CD4-positive, CD25-positive, alpha-beta regulatory T cell (primary cell): Measurements from ENCODE around the gene FAU. TPM values are rescaled to one million over a fixed set of nuclear protein-coding genes. Genes with fewer than 3 reads are reported as not detected.

Experiments used
- ATAC-seq, 2 donors: fragments of 150-1000 bp; cut with Tn5 transposase; one replicate each; pipeline ENCODE4 v1.10.0; 2021; ENCODE audit warnings: low read depth in 2 of 2, moderate number of reproducible peaks in 2 of 2, moderate library complexity in 1 of 2
- DNase-seq, 3 donors: peaks; one replicate each; pipeline versions ENCODE4 v3.0.0 to v3.0.0-alpha.2; 2012 to 2022; ENCODE audit warnings: mixed read lengths in 1 of 3
- H3K27ac ChIP-seq: one replicate; pipeline ENCODE4 v1.7.0; 2013; ENCODE audit warnings: mild to moderate bottlenecking, low read length; ENCODE audit not compliant: insufficient read depth, poor library complexity, severe bottlenecking
- H3K27me3 ChIP-seq: one replicate; pipeline ENCODE4 v1.7.0; 2013; ENCODE audit warnings: low read length; ENCODE audit not compliant: control insufficient read depth, insufficient read depth
- H3K36me3 ChIP-seq: one replicate; pipeline ENCODE4 v1.7.0; 2013; ENCODE audit warnings: mild to moderate bottlenecking, low read length, moderate library complexity; ENCODE audit not compliant: control insufficient read depth, insufficient read depth
- H3K4me1 ChIP-seq: 2 replicates; pipeline ENCODE4 v1.7.0; 2013; ENCODE audit warnings: mild to moderate bottlenecking, low read length; ENCODE audit not compliant: insufficient read depth, control insufficient read depth, poor library complexity, severe bottlenecking
- H3K4me3 ChIP-seq: one replicate; pipeline ENCODE4 v1.7.0; 2013; ENCODE audit warnings: low read depth, mild to moderate bottlenecking, low read length, moderate library complexity
- H3K9me3 ChIP-seq, 2 experiments: 1 replicate in 1 of 2; 2 replicates in 1 of 2; pipeline ENCODE4 v1.7.0; 2013; ENCODE audit warnings: low read length in 2 of 2, mild to moderate bottlenecking in 1 of 2, moderate library complexity in 1 of 2; ENCODE audit not compliant: control insufficient read depth in 2 of 2
- H3K27ac Mint-ChIP-seq, 3 donors: one replicate each; pipeline ENCODE4 v1.8.0; 2020 to 2022; ENCODE audit warnings: mild to moderate bottlenecking in 3 of 3, mixed read lengths in 3 of 3, moderate library complexity in 2 of 3
- H3K27me3 Mint-ChIP-seq: one replicate; pipeline ENCODE4 v1.8.0; 2022; ENCODE audit warnings: mild to moderate bottlenecking, mixed read lengths
- H3K36me3 Mint-ChIP-seq: one replicate; pipeline ENCODE4 v1.8.0; 2020; ENCODE audit warnings: mixed read lengths
- H3K4me1 Mint-ChIP-seq, 4 donors: one replicate each; pipeline ENCODE4 v1.8.0; 2020 to 2022; ENCODE audit warnings: mixed read lengths in 4 of 4, mild to moderate bottlenecking in 1 of 4
- H3K4me3 Mint-ChIP-seq, 4 donors: one replicate each; pipeline ENCODE4 v1.8.0; 2020 to 2022; ENCODE audit warnings: mild to moderate bottlenecking in 4 of 4, mixed read lengths in 4 of 4, moderate library complexity in 3 of 4
- H3K9me3 Mint-ChIP-seq, 7 donors: one replicate each; pipeline ENCODE4 v1.8.0; 2020 to 2022; ENCODE audit warnings: mixed read lengths in 7 of 7, mild to moderate bottlenecking in 3 of 7, moderate library complexity in 2 of 7
- polyA plus RNA-seq, 4 donors: library from polyadenylated mRNA; unstranded; fragments of 300-500 nt; fragmentation: Illumina TruSeq; gene quantifications; one replicate each; pipeline ENCODE4 v1.2.3, GENCODE V29; 2021
- total RNA-seq: library from RNA; stranded (reverse); gene quantifications from one replicate; pipeline ENCODE4 v1.2.3, GENCODE V29; 2022

The FAU gene
- total and polyA plus RNA-seq, 5 donors from 2014 or later, result 1,003 to 1,172 (median 1,097) TPM

DNA sequence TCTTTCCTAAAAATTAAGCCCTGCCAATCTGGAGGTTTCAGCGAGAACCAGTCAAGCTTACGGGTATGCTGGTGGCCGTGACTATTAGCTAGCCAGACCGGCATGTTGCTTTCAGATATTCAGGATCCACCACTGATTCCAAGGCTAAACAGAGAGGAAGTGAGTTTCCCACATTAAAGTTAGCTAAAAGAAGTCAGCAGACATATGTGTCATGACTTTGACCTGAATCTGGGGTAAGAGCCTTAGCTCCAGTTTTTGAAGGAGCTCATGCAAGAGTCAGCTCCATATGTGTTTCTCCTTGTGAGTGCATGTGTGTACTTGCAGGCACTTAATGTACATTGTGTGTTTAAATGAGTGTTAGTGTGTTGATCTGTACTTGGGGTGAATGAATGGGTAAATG is 36.5 kb downstream of the FAU start:
- Histone ChIP-seq H3K27ac (peak overlapping the region; percentile 96), H3K4me3 (no peak overlapping the region), H3K36me3 (peaks cover 30% of the 10 kb centered on the region), H3K27me3 (no peaks in the 10 kb centered on the region), H3K4me1 (peaks cover 16% of the 10 kb centered on the region), H3K9me3 (no peaks in the 10 kb centered on the region)
- H3K9me3 Mint-ChIP-seq, result peaks cover 0 to 2% (median 0%) of the 10 kb centered on the region in 7 donors
- H3K36me3 Mint-ChIP-seq, result peaks cover 17% of the 10 kb centered on the region
- no peaks in the 10 kb centered on the region for H3K27me3 Mint-ChIP-seq
- H3K4me3 Mint-ChIP-seq, result peak overlapping the region; percentile 92 to 95 (median 94)
- peak overlapping the region; percentile 29 to 95 (median 70) for H3K27ac Mint-ChIP-seq
- peaks cover 6 to 26% (median 15%) of the 10 kb centered on the region in 4 donors for H3K4me1 Mint-ChIP-seq
- no peak for ATAC-seq
- DNase-seq, result no peak

DNA sequence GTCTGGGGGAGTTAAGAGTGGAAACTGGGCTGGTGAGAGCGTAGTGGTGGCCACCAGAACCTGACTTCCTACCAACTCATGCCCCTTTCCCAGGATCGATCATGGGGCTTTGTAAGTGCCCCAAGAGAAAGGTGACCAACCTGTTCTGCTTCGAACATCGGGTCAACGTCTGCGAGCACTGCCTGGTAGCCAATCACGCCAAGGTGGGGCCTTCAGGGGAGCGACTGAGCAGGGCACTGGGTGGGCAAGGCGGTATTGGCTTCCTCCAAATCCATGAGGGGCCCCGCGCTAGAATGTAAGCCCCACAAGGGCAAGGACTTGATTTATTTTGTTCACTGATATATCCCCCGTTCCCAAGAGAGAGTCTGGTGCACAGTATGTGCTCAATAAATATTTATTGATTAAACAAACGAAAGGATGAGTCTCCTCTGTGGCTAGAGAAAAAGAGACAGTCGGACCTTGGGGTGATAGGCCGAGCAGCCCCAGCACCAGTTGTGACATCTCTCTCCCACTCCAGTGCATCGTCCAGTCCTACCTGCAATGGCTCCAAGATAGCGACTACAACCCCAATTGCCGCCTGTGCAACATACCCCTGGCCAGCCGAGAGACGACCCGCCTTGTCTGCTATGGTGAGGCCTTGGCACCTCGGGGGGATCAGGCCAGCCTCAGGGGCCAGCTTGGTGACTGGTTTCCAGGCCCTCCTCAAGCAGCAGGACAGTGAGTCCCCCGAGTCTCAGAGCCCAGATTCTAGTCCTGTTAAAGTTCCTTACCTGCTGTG is 37.1 kb downstream of the FAU start:
- ATAC-seq, result no peak
- Histone ChIP-seq H3K4me1 (peaks cover 16% of the 10 kb centered on the region), H3K36me3 (peaks cover 30% of the 10 kb centered on the region), H3K27me3 (no peaks in the 10 kb centered on the region), H3K4me3 (peak overlapping the region; percentile 82), H3K9me3 (no peaks in the 10 kb centered on the region), H3K27ac (peak overlapping the region; percentile 96)
- H3K27ac Mint-ChIP-seq, result peak overlapping the region; percentile 70 to 99 (median 95)
- DNase-seq, result no peak
- H3K36me3 Mint-ChIP-seq, result peaks cover 17% of the 10 kb centered on the region
- H3K4me1 Mint-ChIP-seq, result peaks cover 6 to 26% (median 15%) of the 10 kb centered on the region in 4 donors
- peaks cover 0 to 2% (median 0%) of the 10 kb centered on the region in 7 donors for H3K9me3 Mint-ChIP-seq
- no peaks in the 10 kb centered on the region for H3K27me3 Mint-ChIP-seq
- H3K4me3 Mint-ChIP-seq, result peak overlapping the region; percentile 92 to 95 (median 94)

DNA sequence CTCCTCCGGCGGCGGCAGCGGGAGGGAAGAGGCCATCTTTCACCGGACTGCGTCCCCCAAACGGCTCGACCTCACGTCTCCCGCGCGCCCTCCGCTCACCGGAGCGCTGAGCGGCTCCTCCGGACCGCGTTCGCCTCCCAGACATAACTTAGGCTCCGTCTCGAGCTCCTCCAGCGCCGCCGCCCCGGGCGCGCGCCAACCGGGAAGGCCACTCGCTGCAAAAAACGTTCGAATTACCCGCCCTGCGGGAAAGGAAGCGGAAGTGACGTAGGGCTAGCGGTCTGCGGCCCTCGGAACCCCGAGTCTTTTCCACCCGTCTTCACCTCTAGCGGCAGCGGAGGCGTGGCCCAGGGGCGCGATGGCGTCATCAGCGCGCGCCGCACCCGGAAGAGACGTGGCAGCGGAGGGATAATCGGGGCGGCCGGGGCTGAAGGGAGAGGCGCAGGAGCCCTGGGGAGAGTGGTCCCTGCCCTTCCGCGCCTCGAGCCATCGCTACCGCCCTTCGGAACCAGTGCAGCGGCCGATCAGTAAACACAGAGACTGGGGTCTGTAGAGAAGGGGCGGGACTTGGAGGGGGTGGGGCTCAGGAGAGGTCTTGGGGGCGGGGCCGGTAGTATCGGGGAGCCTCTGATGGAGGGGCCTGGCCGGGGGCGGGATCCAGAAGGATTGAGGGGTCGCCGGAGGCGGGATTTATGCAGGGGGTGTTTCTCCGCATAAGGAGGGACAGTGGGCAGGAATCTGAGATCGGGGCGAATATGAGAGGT is 37.9 kb downstream of the FAU start, which contains the start of the genes CDCA5 and ZFPL1:
Gene CDCA5, minus strand, starts transcription at position 207 of the 764 bp plus-strand sequence. Its CDS starts 62 bp downstream, at position 145.
Gene ZFPL1, plus strand, starts transcription at position 389 of the 764 bp plus-strand sequence. CDS start 477 bp downstream, outside the sequence.
- Histone ChIP-seq H3K4me1 (peaks cover 16% of the 10 kb centered on the region), H3K27ac (peak within 1 kb of the TSS; percentile 96), H3K9me3 (no peaks in the 10 kb centered on the region), H3K27me3 (no peaks in the 10 kb centered on the region), H3K36me3 (peaks cover 29% of the 10 kb centered on the region), H3K4me3 (peak within 1 kb of the TSS; percentile 82)
- Mint-ChIP-seq H3K27ac (peak within 1 kb of the TSS; percentile 95 to 99 (median 96)), H3K4me1 (peaks cover 6 to 26% (median 15%) of the 10 kb centered on the region in 4 donors), H3K9me3 (peaks cover 0 to 2% (median 0%) of the 10 kb centered on the region in 7 donors), H3K27me3 (no peaks in the 10 kb centered on the region), H3K36me3 (peaks cover 13% of the 10 kb centered on the region), H3K4me3 (peak within 1 kb of the TSS; percentile 92 to 95 (median 94))
- ATAC-seq (peak; percentile 89 to 91), DNase-seq (peak; percentile 91 to 97 (median 97))

GRCh38 chr11:65083134-65083833 is 38.6 kb downstream of the FAU start:
- H3K27ac ChIP-seq, result peak overlapping the region; percentile 96
- peak overlapping the region; percentile 95 to 99 (median 96) for H3K27ac Mint-ChIP-seq
- no peak for DNase-seq
- no peaks in the 10 kb centered on the region for H3K9me3 ChIP-seq
- peaks cover 6% of the 10 kb centered on the region for H3K36me3 Mint-ChIP-seq
- no peak for ATAC-seq
- peaks cover 0 to 2% (median 0%) of the 10 kb centered on the region in 7 donors for H3K9me3 Mint-ChIP-seq
- H3K27me3 Mint-ChIP-seq, result no peaks in the 10 kb centered on the region
- no peaks in the 10 kb centered on the region for H3K27me3 ChIP-seq
- peak overlapping the region; percentile 92 to 95 (median 94) for H3K4me3 Mint-ChIP-seq
- H3K4me1 ChIP-seq, result peaks cover 17% of the 10 kb centered on the region
- H3K4me1 Mint-ChIP-seq, result peaks cover 6 to 30% (median 17%) of the 10 kb centered on the region in 4 donors
- H3K4me3 ChIP-seq, result peak overlapping the region; percentile 68
- H3K36me3 ChIP-seq, result peaks cover 22% of the 10 kb centered on the region

GRCh38 chr11:65078786-65079342 is 43.1 kb downstream of the FAU start:
- H3K4me3 Mint-ChIP-seq, result peak overlapping the region in 1 of 4 donors; percentile 2
- no peak overlapping the region for H3K4me3 ChIP-seq
- H3K27me3 Mint-ChIP-seq, result no peaks in the 10 kb centered on the region

DNA sequence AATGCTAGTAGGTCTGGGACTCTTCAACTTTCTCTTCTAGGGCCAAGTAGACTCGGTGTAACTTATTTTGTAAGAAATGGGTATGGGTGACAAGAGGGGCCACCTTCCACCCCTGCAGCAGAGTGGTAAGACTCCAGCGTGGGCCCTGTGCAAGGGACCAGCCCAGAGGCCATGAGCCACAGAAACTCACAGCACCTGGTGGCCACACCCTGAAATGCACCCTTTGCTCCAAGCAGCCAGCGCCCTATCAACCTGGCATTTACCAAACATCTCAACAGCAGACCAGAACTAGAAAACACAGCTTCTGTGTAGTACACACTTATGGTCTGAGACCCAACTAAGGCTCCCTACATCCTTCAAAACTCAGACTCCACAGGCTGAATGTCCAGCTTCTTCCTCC is 43.8 kb downstream of the FAU start:
- Histone ChIP-seq H3K4me3 (peak overlapping the region; percentile 32), H3K27me3 (no peaks in the 10 kb centered on the region), H3K36me3 (no peaks in the 10 kb centered on the region), H3K27ac (peak overlapping the region; percentile 53), H3K9me3 (no peaks in the 10 kb centered on the region), H3K4me1 (peaks cover 6% of the 10 kb centered on the region)
- H3K4me1 Mint-ChIP-seq, result peaks cover 0 to 13% (median 6%) of the 10 kb centered on the region in 4 donors
- H3K36me3 Mint-ChIP-seq, result no peaks in the 10 kb centered on the region
- peak; percentile 53 to 84 (median 79) for DNase-seq
- ATAC-seq, result peak; percentile 87 to 94
- H3K9me3 Mint-ChIP-seq, result no peaks in the 10 kb centered on the region
- no peaks in the 10 kb centered on the region for H3K27me3 Mint-ChIP-seq
- H3K4me3 Mint-ChIP-seq, result peak overlapping the region in 1 of 4 donors; percentile 57
- peak overlapping the region in 2 of 3 donors; percentile 86 to 90 for H3K27ac Mint-ChIP-seq

More at GRCh38 chr11:65078786-65079342, 43.1 kb downstream of the FAU start:
- H3K27ac ChIP-seq, result peak overlapping the region; percentile 53
- ATAC-seq (no peak), DNase-seq (no peak)
- no peaks in the 10 kb centered on the region for H3K27me3 ChIP-seq
- H3K27ac Mint-ChIP-seq, result peak overlapping the region in 2 of 3 donors; percentile 86 to 90
- H3K9me3 Mint-ChIP-seq, result peaks cover 0 to 2% (median 0%) of the 10 kb centered on the region in 7 donors
- peaks cover 0 to 16% (median 11%) of the 10 kb centered on the region in 4 donors for H3K4me1 Mint-ChIP-seq
- H3K36me3 ChIP-seq, result no peaks in the 10 kb centered on the region
- H3K4me1 ChIP-seq, result peaks cover 13% of the 10 kb centered on the region
- no peaks in the 10 kb centered on the region for H3K9me3 ChIP-seq
- no peaks in the 10 kb centered on the region for H3K36me3 Mint-ChIP-seq

DNA sequence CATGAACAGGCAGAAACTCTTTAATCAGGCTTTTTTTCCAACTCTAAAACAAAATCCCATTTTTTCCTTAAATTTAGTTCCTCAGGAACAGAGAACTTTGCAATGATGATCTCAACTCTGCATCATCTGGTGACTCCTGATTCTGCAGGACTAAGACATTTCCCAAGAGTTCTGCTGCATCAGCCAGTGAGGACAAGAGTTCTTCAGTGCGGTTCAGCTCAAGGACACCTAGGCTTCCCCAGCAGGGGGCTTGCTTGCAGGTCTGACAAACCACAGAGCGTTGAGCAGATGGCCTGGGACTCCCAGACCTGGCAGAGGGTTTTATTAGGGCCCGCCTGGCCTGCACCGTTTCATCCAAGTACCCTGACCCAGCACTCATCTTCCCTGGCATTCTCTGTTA is 44.5 kb downstream of the FAU start:
- H3K27ac Mint-ChIP-seq, result peak overlapping the region in 1 of 3 donors; percentile 26

More for the DNA sequence above, 44.5 kb downstream of the FAU start:
- Mint-ChIP-seq H3K27me3 (no peaks in the 10 kb centered on the region), H3K4me3 (no peak overlapping the region), H3K36me3 (no peaks in the 10 kb centered on the region), H3K9me3 (no peaks in the 10 kb centered on the region), H3K4me1 (peaks cover 0 to 9% (median 6%) of the 10 kb centered on the region in 4 donors)
- Histone ChIP-seq H3K4me1 (peaks cover 5% of the 10 kb centered on the region), H3K9me3 (no peaks in the 10 kb centered on the region), H3K27ac (no peak overlapping the region), H3K4me3 (no peak overlapping the region), H3K36me3 (no peaks in the 10 kb centered on the region), H3K27me3 (no peaks in the 10 kb centered on the region)
- ATAC-seq (no peak), DNase-seq (no peak)
